HepG2 (cell line): ENCODE measurements around the gene LOXL4. TPM values are rescaled to one million over a fixed set of nuclear protein-coding genes. Genes with fewer than 3 reads are reported as not detected.

Experiments used
- ATF7-NPFF ChIP-seq: sonication (generic); formaldehyde crosslinking; IDR thresholded peaks from 2 replicates; pipeline ENCODE4 v1.8.1; 2023; ENCODE audit warnings: mild to moderate bottlenecking, low read depth, missing genetic modification reagents, moderate library complexity
- CEBPB ChIP-seq: IDR thresholded peaks from 2 replicates; pipeline ENCODE4 v1.6.1; 2011; ENCODE audit warnings: low read depth, low read length, improper control_type of control experiment, borderline replicate concordance
- CEBPG ChIP-seq: IDR thresholded peaks from 2 replicates; pipeline ENCODE4 v1.6.1; 2016
- ELF3 ChIP-seq: IDR thresholded peaks from 2 replicates; pipeline ENCODE4 v1.6.1; 2016; ENCODE audit warnings: missing genetic modification reagents, missing compliant biosample characterization
- EP300 ChIP-seq, 3 experiments: sonication (generic) in 1 of 3; formaldehyde crosslinking in 1 of 3; IDR thresholded peaks; 2 replicates each; pipeline versions ENCODE4 v1.5.1 to v1.6.1; 2011 to 2020; ENCODE audit warnings: low read depth in 2 of 3, low read length in 2 of 3, borderline replicate concordance in 1 of 3, improper control_type of control experiment in 1 of 3, mild to moderate bottlenecking in 1 of 3, missing genetic modification reagents in 1 of 3, moderate library complexity in 1 of 3
- ETV5 ChIP-seq: IDR thresholded peaks from 2 replicates; pipeline ENCODE4 v1.6.1; 2018; ENCODE audit warnings: missing biosample characterization, missing genetic modification reagents, inconsistent platforms, borderline replicate concordance
- FOXA3 ChIP-seq: IDR thresholded peaks from 2 replicates; pipeline ENCODE4 v1.6.1; 2016; ENCODE audit warnings: missing genetic modification reagents, missing compliant biosample characterization
- FOXP1 ChIP-seq, 2 experiments: fragments of 450-650 bp in 1 of 2; IDR thresholded peaks; 2 replicates each; pipeline ENCODE4 v1.6.1; 2017 to 2018; ENCODE audit warnings: antibody characterized with exemption in 1 of 2
- GABPB1 ChIP-seq: IDR thresholded peaks from 2 replicates; pipeline ENCODE4 v1.6.1; 2016; ENCODE audit warnings: mild to moderate bottlenecking, missing genetic modification reagents, moderate library complexity, missing compliant biosample characterization
- NR2F6 ChIP-seq, 2 experiments: IDR thresholded peaks; 2 replicates each; pipeline ENCODE4 v1.6.1; 2016; ENCODE audit warnings: antibody characterized with exemption in 1 of 2, mild to moderate bottlenecking in 1 of 2
- RARA ChIP-seq: IDR thresholded peaks from 2 replicates; pipeline ENCODE4 v1.6.1; 2016; ENCODE audit warnings: missing genetic modification reagents, missing compliant biosample characterization
- RXRB ChIP-seq: IDR thresholded peaks from 2 replicates; pipeline ENCODE4 v1.6.1; 2016; ENCODE audit warnings: borderline replicate concordance, missing genetic modification reagents, missing compliant biosample characterization
- SIN3B ChIP-seq: fragments of 150-350 bp; IDR thresholded peaks from 2 replicates; pipeline ENCODE4 v1.6.1; 2014; ENCODE audit warnings: low read length
- SOX6 ChIP-seq, 2 experiments: fragments of 450-650 bp in 1 of 2; sonication (generic) in 1 of 2; formaldehyde crosslinking in 1 of 2; IDR thresholded peaks; 2 replicates each; pipeline versions ENCODE4 v1.4.0 to v1.6.1; 2017 to 2020; ENCODE audit warnings: antibody characterized with exemption in 1 of 2, mild to moderate bottlenecking in 1 of 2, missing genetic modification reagents in 1 of 2
- ZFYVE20 ChIP-seq: sonication (generic); formaldehyde crosslinking; IDR thresholded peaks from 2 replicates; pipeline ENCODE4 v1.8.0; 2023; ENCODE audit warnings: low read depth, mild to moderate bottlenecking, moderate library complexity, missing genetic modification reagents, borderline replicate concordance
- ZSCAN12 ChIP-seq: sonication (generic); formaldehyde crosslinking; IDR thresholded peaks from 2 replicates; pipeline ENCODE4 v1.9.0; 2021; ENCODE audit warnings: mild to moderate bottlenecking, missing genetic modification reagents
- polyA plus RNA-seq, 8 experiments: library from polyadenylated mRNA; depleted of rRNA in 3 of 8; stranded (reverse) in 7 of 8; unstranded in 1 of 8; fragments of >200 nt; fragmentation: Illumina TruSeq in 4 of 8; extraction: Trizol in 4 of 8; gene quantifications; 2 replicates each; pipeline versions ENCODE4 v1.2.1 to v1.2.3, GENCODE V29; 2011 to 2016; ENCODE audit warnings: low read depth in 4 of 8, missing spikeins in 1 of 8, mixed read lengths in 1 of 8; ENCODE audit not compliant: insufficient read depth in 1 of 8
- total RNA-seq, 5 experiments: library from RNA; depleted of rRNA; stranded (reverse); fragments of >200 nt; fragmentation: Illumina TruSeq; extraction: Trizol; gene quantifications; 2 replicates each; pipeline ENCODE4 v1.2.3, GENCODE V29; 2016; ENCODE audit warnings: low read depth in 1 of 5
- TF ChIP-seq, protein P1 (sequence below): sonication (generic); formaldehyde crosslinking; IDR thresholded peaks from 2 replicates; pipeline ENCODE4 v1.4.0; 2020; ENCODE audit warnings: missing genetic modification reagents
- TF ChIP-seq, protein P2 (sequence below): sonication (generic); formaldehyde crosslinking; IDR thresholded peaks from 2 replicates; pipeline ENCODE4 v1.4.0; 2020; ENCODE audit warnings: missing genetic modification reagents
- TF ChIP-seq, protein P3 (sequence below): sonication (generic); formaldehyde crosslinking; IDR thresholded peaks from 2 replicates; pipeline ENCODE4 v1.9.0; 2022; ENCODE audit warnings: low read depth, missing genetic modification reagents
- TF ChIP-seq, protein P4 (sequence below): IDR thresholded peaks from 2 replicates; pipeline ENCODE4 v1.4.0; 2020; ENCODE audit warnings: mild to moderate bottlenecking, missing genetic modification reagents

Gene LOXL4
- total and polyA plus RNA-seq, 2 of the 13 experiments (the other 11 are each of a cell fraction or from before 2014, with no cell fraction given): 8.8 to 21.1 TPM

DNA sequence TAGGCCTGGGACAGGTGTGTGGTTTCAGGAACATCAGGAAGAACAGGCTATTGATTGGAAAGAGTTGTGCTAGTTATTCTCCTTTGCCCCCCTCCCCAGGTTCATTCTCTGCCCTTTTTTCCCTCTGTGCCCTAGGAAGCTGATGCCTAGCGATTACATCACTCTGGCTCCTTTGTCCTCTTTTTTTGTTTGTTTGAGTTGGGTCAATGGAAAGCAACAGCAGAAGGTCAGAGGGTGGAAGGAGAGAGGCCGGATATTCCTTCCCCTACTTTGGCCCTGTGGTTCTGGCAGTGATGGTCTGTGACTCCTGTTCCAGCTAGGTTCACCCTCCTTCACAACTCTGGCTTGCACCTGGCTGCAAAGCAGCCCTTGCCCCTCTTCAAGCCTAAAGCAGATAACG, 18.9 kb downstream of the LOXL4 start (continued):
- TF ChIP-seq, protein P1, sequence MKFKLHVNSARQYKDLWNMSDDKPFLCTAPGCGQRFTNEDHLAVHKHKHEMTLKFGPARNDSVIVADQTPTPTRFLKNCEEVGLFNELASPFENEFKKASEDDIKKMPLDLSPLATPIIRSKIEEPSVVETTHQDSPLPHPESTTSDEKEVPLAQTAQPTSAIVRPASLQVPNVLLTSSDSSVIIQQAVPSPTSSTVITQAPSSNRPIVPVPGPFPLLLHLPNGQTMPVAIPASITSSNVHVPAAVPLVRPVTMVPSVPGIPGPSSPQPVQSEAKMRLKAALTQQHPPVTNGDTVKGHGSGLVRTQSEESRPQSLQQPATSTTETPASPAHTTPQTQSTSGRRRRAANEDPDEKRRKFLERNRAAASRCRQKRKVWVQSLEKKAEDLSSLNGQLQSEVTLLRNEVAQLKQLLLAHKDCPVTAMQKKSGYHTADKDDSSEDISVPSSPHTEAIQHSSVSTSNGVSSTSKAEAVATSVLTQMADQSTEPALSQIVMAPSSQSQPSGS (CRISPR knock-in tag): 0 out of 2 replicates have a peak, but pooled peaks have one; percentile 34
- TF ChIP-seq NR2F6 (IDR thresholded peaks at IDR 0.05): peak; percentile 75
- TF ChIP-seq NR2F6 (CRISPR knock-in tag; IDR thresholded peaks at IDR 0.05): peak; percentile 56
- no peak for TF ChIP-seq SIN3B
- TF ChIP-seq, protein P2, sequence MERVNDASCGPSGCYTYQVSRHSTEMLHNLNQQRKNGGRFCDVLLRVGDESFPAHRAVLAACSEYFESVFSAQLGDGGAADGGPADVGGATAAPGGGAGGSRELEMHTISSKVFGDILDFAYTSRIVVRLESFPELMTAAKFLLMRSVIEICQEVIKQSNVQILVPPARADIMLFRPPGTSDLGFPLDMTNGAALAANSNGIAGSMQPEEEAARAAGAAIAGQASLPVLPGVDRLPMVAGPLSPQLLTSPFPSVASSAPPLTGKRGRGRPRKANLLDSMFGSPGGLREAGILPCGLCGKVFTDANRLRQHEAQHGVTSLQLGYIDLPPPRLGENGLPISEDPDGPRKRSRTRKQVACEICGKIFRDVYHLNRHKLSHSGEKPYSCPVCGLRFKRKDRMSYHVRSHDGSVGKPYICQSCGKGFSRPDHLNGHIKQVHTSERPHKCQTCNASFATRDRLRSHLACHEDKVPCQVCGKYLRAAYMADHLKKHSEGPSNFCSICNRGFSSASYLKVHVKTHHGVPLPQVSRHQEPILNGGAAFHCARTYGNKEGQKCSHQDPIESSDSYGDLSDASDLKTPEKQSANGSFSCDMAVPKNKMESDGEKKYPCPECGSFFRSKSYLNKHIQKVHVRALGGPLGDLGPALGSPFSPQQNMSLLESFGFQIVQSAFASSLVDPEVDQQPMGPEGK: peak; percentile 35; the same call in 1 of the 2 replicates
- TF ChIP-seq SOX6 (IDR thresholded peaks at IDR 0.05): no peak
- TF ChIP-seq SOX6 (CRISPR knock-in tag; IDR thresholded peaks at IDR 0.05): peak; percentile 96
- TF ChIP-seq RXRB: peak; percentile 68; the same call in 1 of the 2 replicates
- no peak for TF ChIP-seq ATF7-NPFF (CRISPR knock-in tag)
- peak; percentile 47; the same call in 1 of the 2 replicates for TF ChIP-seq CEBPB
- TF ChIP-seq ZFYVE20 (CRISPR knock-in tag): no peak
- TF ChIP-seq ELF3 (CRISPR knock-in tag): peak; percentile 37; the same call in 1 of the 2 replicates
- no peak for TF ChIP-seq ZSCAN12 (CRISPR knock-in tag)
- TF ChIP-seq EP300 (IDR thresholded peaks at IDR 0.05; ENCODE audit: low read depth in 2 of 2, low read length in 2 of 2): peak in 1 of 2 experiments; percentile 30; a peak in 1 of 4 replicates
- no peak for TF ChIP-seq EP300 (CRISPR knock-in tag; IDR thresholded peaks at IDR 0.05; ENCODE audit: borderline replicate concordance)
- peak; percentile 39; the same call in 1 of the 2 replicates for TF ChIP-seq FOXA3 (CRISPR knock-in tag)
- TF ChIP-seq, protein P3, sequence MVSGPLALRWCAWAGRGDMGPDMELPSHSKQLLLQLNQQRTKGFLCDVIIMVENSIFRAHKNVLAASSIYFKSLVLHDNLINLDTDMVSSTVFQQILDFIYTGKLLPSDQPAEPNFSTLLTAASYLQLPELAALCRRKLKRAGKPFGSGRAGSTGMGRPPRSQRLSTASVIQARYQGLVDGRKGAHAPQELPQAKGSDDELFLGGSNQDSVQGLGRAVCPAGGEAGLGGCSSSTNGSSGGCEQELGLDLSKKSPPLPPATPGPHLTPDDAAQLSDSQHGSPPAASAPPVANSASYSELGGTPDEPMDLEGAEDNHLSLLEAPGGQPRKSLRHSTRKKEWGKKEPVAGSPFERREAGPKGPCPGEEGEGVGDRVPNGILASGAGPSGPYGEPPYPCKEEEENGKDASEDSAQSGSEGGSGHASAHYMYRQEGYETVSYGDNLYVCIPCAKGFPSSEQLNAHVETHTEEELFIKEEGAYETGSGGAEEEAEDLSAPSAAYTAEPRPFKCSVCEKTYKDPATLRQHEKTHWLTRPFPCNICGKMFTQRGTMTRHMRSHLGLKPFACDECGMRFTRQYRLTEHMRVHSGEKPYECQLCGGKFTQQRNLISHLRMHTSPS: peak; percentile 74; the same call in 1 of the 2 replicates
- TF ChIP-seq RARA (CRISPR knock-in tag): peak; percentile 79; the same call in 1 of the 2 replicates
- TF ChIP-seq GABPB1 (CRISPR knock-in tag): 0 out of 2 replicates have a peak, but pooled peaks have one; percentile 11
- no peak for TF ChIP-seq FOXP1 (IDR thresholded peaks at IDR 0.05)
- peak; percentile 53; the same call in 1 of the 2 replicates for TF ChIP-seq FOXP1 (CRISPR knock-in tag; IDR thresholded peaks at IDR 0.05)
- peak; percentile 73 for TF ChIP-seq CEBPG (CRISPR knock-in tag)
- TF ChIP-seq, protein P4, sequence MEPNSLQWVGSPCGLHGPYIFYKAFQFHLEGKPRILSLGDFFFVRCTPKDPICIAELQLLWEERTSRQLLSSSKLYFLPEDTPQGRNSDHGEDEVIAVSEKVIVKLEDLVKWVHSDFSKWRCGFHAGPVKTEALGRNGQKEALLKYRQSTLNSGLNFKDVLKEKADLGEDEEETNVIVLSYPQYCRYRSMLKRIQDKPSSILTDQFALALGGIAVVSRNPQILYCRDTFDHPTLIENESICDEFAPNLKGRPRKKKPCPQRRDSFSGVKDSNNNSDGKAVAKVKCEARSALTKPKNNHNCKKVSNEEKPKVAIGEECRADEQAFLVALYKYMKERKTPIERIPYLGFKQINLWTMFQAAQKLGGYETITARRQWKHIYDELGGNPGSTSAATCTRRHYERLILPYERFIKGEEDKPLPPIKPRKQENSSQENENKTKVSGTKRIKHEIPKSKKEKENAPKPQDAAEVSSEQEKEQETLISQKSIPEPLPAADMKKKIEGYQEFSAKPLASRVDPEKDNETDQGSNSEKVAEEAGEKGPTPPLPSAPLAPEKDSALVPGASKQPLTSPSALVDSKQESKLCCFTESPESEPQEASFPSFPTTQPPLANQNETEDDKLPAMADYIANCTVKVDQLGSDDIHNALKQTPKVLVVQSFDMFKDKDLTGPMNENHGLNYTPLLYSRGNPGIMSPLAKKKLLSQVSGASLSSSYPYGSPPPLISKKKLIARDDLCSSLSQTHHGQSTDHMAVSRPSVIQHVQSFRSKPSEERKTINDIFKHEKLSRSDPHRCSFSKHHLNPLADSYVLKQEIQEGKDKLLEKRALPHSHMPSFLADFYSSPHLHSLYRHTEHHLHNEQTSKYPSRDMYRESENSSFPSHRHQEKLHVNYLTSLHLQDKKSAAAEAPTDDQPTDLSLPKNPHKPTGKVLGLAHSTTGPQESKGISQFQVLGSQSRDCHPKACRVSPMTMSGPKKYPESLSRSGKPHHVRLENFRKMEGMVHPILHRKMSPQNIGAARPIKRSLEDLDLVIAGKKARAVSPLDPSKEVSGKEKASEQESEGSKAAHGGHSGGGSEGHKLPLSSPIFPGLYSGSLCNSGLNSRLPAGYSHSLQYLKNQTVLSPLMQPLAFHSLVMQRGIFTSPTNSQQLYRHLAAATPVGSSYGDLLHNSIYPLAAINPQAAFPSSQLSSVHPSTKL: peak; percentile 67
- TF ChIP-seq ETV5 (CRISPR knock-in tag): peak; percentile 39; the same call in 1 of the 2 replicates
